GM12878 (cell line): ENCODE data around the gene DMXL2. TPM values are rescaled to one million over a fixed set of nuclear protein-coding genes. Genes with fewer than 3 reads are reported as not detected.

Source experiments
- ATAC-seq: fragments of 200-7000 bp; cut with Tn5 transposase; 3 replicates; pipeline ENCODE4 v1.9.1; 2020; ENCODE audit warnings: mild to moderate bottlenecking, moderate library complexity
- BruUV-seq: library from RNA; stranded (reverse); fragments of 400-500 nt; replicated peaks from 2 replicates; lab custom pipeline; 2021; lab: Mats Ljungman, UMichigan
- CTCF ChIA-PET: fragments of 300-600 bp; sonication (Branson Sonifier 250); formaldehyde crosslinking; extraction: SDS; loops from one replicate; lab custom pipeline; 2021; ENCODE audit warnings: inconsistent platforms; lab: Yijun Ruan, JAX
- POLR2A ChIA-PET: fragments of 350-600 bp; formaldehyde crosslinking; extraction: SDS; loops from one replicate; lab custom pipeline; 2021; ENCODE audit warnings: inconsistent platforms; lab: Charles Lee
- RAD21 ChIA-PET: fragments of 300-600 bp; sonication (Branson Sonifier 250); formaldehyde crosslinking; loops from one replicate; lab custom pipeline; 2023; ENCODE audit warnings: antibody characterized with exemption; ENCODE audit not compliant: unreplicated experiment; lab: Charles Lee
- SMC1A ChIA-PET: fragments of 300-600 bp; sonication (Branson Sonifier 250); formaldehyde crosslinking; loops from one replicate; lab custom pipeline; 2023; ENCODE audit not compliant: unreplicated experiment, uncharacterized antibody; lab: Charles Lee
- DNase-seq: peaks from one replicate; pipeline ENCODE4 v3.0.0-alpha.2; 2011; ENCODE audit warnings: low read depth, low spot score
- FAIRE-seq: peaks from 3 replicates; lab custom pipeline; 2011; peaks lifted over from hg19 to GRCh38; lab: Jason Lieb, UNC
- H2AFZ ChIP-seq: 2 replicates; pipeline ENCODE4 v1.6.0; 2011; ENCODE audit warnings: low read depth, low read length, control low read depth; ENCODE audit not compliant: control insufficient read depth
- H3K27ac ChIP-seq: 2 replicates; pipeline ENCODE4 v1.5.1; 2011; ENCODE audit warnings: control low read depth; ENCODE audit not compliant: control insufficient read depth, insufficient read depth
- H3K27me3 ChIP-seq, 2 experiments: replicated peaks in 1 of 2; 2 replicates each; pipeline versions ENCODE4 v1.6.0 to v1.6.1; 2011; ENCODE audit warnings: low read length in 1 of 2; ENCODE audit not compliant: control insufficient read depth in 2 of 2, insufficient read depth in 2 of 2
- H3K36me3 ChIP-seq, 2 experiments: 2 replicates each; pipeline ENCODE4 v1.5.1; 2011; ENCODE audit warnings: low read length in 1 of 2; ENCODE audit not compliant: control insufficient read depth in 2 of 2, insufficient read depth in 2 of 2
- H3K4me1 ChIP-seq: 2 replicates; pipeline ENCODE4 v1.6.1; 2011; ENCODE audit warnings: mild to moderate bottlenecking, low read length, moderate library complexity, mixed read lengths; ENCODE audit not compliant: control insufficient read depth, insufficient read depth
- H3K4me2 ChIP-seq: 2 replicates; pipeline ENCODE4 v1.6.0; 2011; ENCODE audit warnings: control low read depth; ENCODE audit not compliant: control insufficient read depth, insufficient read depth
- H3K4me3 ChIP-seq: fragments of 200-600 bp; sonication (generic); 2 replicates; pipeline ENCODE4 v1.5.1; 2016
- H3K79me2 ChIP-seq: 2 replicates; pipeline ENCODE4 v1.6.0; 2011; ENCODE audit warnings: low read length; ENCODE audit not compliant: control insufficient read depth, insufficient read depth
- H3K9ac ChIP-seq: 2 replicates; pipeline ENCODE4 v1.8.0; 2011; ENCODE audit warnings: low read length, control low read depth, mixed read lengths; ENCODE audit not compliant: control insufficient read depth, insufficient read depth
- H3K9me3 ChIP-seq: replicated peaks from 3 replicates; pipeline ENCODE4 v1.5.1; 2011; ENCODE audit warnings: mild to moderate bottlenecking, low read length; ENCODE audit not compliant: control insufficient read depth, insufficient read depth
- H4K20me1 ChIP-seq: 2 replicates; pipeline ENCODE4 v1.6.0; 2011; ENCODE audit not compliant: control insufficient read depth, insufficient read depth
- CEBPZ ChIP-seq: fragments of 150-350 bp; IDR thresholded peaks from 2 replicates; pipeline ENCODE4 v1.6.1; 2016; ENCODE audit warnings: low read depth, low read length
- IKZF2 ChIP-seq, 2 experiments: fragments of 450-650 bp; IDR thresholded peaks; 2 replicates each; pipeline ENCODE4 v1.6.1; 2017; ENCODE audit warnings: mild to moderate bottlenecking in 2 of 2, moderate library complexity in 2 of 2
- ZBTB40 ChIP-seq: fragments of 450-650 bp; IDR thresholded peaks from 2 replicates; pipeline ENCODE4 v1.6.1; 2016; ENCODE audit warnings: mild to moderate bottlenecking, moderate library complexity, borderline replicate concordance
- WGBS: methylation state at CpG from one replicate; pipeline ENCODE4 v1.1.6; 2016; ENCODE audit warnings: low lambda C conversion rate; ENCODE audit not compliant: insufficient replicate concordance, insufficient coverage; ENCODE audit errors: missing lambda C conversion rate; 5-methylcytosine and 5-hydroxymethylcytosine counted together
- in situ Hi-C: fragments of 300-500 bp; cut with MboI; formaldehyde crosslinking; loops from 9 replicates; pipeline ENCODE4 v1.14.3; 2018; ENCODE audit warnings: mixed read lengths
- intact Hi-C: fragments of 100-400 bp; cut with micrococcal nuclease; formaldehyde crosslinking; loops from one replicate; pipeline ENCODE4 v1.14.2; 2022; ENCODE audit not compliant: unreplicated experiment
- polyA plus RNA-seq, 11 experiments: library from polyadenylated mRNA; depleted of rRNA in 4 of 11; unstranded in 6 of 11; stranded (reverse) in 5 of 11; fragments of >200 nt; fragmentation: Nextera tagmentation in 4 of 11; fragmentation: Illumina TruSeq in 1 of 11; extraction: Ambion mirVana in 4 of 11; extraction: Trizol in 1 of 11; gene quantifications; 1 replicate in 1 of 11; 2 replicates in 10 of 11; pipeline versions ENCODE4 v1.2.1 to v1.2.3, GENCODE V29; 2011 to 2016; ENCODE audit warnings: inconsistent platforms in 2 of 11, missing spikeins in 2 of 11, low read depth in 1 of 11
- total RNA-seq, 4 experiments: library from RNA; depleted of rRNA in 3 of 4; stranded (reverse); fragments of >200 nt in 3 of 4; fragmentation: Illumina TruSeq in 1 of 4; extraction: Trizol in 1 of 4; gene quantifications; 2 replicates each; pipeline versions ENCODE4 v1.2.1 to v1.2.3, GENCODE V29; 2013 to 2021

DMXL2 gene
- total and polyA plus RNA-seq, 10 of the 15 experiments (the other 5 are each of a cell fraction or from before 2014, with no cell fraction given), result 8.5 to 32.1 (median 22.0) TPM

GRCh38 chr15:51425517-51426040 lies 197.0 kb downstream of the DMXL2 start (continued):
- no peak for TF ChIP-seq IKZF2 (IDR thresholded peaks at IDR 0.05)
- TF ChIP-seq CEBPZ, result no peak
- TF ChIP-seq ZBTB40, result no peak

GRCh38 chr15:51424780-51425179 lies 197.8 kb downstream of the DMXL2 start:
- Histone ChIP-seq H3K27ac (no peak overlapping the region), H3K4me2 (no peak overlapping the region), H3K4me3 (no peak overlapping the region), H4K20me1 (no peaks in the 10 kb centered on the region), H3K36me3 (no peaks in the 10 kb centered on the region), H3K4me1 (no peaks in the 10 kb centered on the region), H3K27me3 (no peaks in the 10 kb centered on the region), H3K79me2 (no peaks in the 10 kb centered on the region), H3K9me3 (no peaks in the 10 kb centered on the region), H3K9ac (no peak overlapping the region), H2AFZ (no peak overlapping the region)
- in situ Hi-C loops (no loop called here), intact Hi-C loops (no loop called here)
- 94% methylated on average over 1 of the region's 1 CpG for WGBS
- FAIRE-seq (no peak), DNase-seq (no peak), ATAC-seq (no peak)
- POLR2A ChIA-PET, result no interaction called here
- RAD21 ChIA-PET, result no interaction called here
- CTCF ChIA-PET, result no interaction called here
- no TSS peak for BruUV-seq
- SMC1A ChIA-PET, result no interaction called here
- TF ChIP-seq ZBTB40, result no peak
